HG02642 (cell line): ENCODE data around the gene CNTN4.

Experiments
- ATAC-seq: cut with Tn5 transposase; IDR thresholded peaks from one replicate; pipeline ENCODE4 v1.9.1; 2021; ENCODE audit warnings: mild to moderate bottlenecking; ENCODE audit not compliant: unreplicated experiment, poor library complexity

Gene CNTN4

DNA sequence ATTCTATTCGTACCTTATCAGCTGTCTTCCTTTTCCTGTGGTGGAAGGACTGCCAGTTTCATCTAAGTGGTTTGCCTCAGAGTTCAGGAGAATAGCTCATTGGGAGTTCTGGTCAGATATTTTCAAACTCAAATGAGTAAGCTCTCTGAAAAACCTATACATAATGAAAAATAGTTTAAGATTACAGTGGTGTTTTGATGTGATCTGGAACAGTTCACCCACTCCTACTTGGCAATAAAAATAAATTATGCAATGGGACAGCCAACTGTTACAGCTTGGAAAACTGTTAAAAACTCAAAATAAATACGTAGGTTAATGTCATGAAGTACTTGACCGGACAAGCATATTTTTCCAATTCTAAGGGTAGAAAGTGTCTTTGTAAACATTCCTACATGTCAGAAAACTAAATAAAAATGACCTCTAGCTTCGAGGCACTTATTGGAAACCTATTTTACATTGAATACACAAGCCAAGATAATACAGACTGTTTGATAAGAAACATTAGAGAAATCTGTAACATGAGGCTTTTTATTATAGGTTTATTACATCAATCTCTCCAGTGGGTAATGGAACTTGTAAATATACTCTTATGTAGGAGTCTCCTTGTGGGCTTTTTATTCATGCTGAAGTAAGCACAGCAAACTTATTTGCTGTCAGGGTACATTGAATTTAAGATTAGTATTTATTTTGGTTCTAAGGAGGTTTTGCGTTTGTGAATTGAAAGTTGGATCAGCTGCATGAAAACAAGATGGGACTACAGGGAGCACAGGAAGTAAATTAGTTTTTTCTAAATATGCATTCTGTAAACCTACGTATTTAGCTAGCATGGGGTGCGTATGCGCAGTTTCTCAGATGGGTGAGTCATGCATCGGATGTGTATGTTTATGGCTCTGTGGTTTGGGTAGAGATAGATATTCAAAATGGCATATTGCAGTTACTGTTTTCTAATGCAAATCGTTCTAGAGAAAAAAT, 558.4 kb downstream of the CNTN4 start:
- ATAC-seq, result no peak

DNA sequence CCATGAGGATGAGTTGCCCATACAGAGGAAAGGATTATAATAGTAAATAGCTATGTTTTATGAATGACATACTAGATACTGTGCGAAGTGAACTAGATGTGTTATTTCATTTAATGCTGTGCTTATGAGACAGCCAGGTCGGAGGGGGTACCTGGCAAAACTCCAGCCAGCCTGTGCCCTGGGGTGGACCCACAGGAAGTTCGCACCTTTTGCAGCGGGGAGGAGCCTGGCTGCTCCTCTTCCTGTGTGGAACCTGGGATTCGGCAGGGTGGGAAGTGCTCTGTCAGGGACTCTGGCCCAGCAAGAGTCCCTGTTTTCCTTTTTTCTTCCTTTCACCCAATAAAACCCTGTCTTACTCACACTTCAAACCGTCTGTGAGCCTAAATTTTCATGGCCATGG, 559.3 kb downstream of the CNTN4 start:
- ATAC-seq, result no peak

- ATAC-seq, result no peak
These were observed 561.2 kb downstream of the CNTN4 start for GRCh38 chr3:2659896-2660295.

DNA sequence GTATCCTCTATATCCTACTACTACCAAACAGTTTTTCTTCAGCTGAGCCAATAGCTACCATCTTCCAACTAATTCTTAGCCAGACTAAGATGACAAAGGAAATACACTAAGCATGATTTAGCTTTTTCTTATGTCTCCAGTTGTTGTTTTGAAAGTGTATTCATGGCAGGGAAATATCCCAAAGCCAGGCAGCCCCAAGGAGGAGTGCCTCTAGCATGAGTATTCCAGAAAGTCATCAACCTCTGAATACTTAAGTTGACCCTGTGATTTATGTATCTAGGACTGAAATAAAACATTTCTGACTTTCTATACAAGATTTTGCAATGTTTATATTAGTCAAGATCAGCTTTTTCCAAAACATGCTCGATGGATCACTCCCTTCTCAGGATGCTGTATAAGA, 562.4 kb downstream of the CNTN4 start:
- no peak for ATAC-seq

DNA sequence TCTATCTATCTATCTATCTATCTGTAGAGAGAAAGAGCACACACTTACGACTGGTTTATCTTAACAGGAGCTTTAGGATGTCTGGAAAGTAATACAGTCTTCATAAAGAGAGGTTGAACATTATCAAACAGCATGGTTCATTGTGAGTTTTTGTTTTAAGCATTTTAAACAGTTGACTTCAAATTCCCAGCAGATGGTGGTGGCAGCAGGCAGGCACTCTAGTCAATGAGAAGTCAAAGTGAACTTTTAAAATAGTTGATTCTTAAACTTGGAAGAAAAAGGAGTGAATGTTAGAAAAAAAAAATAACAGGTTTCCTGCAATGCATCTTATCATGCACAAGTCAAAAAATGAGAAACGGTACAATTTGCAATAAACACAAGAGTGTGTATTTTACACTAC, 578.8 kb downstream of the CNTN4 start:
- no peak for ATAC-seq

DNA sequence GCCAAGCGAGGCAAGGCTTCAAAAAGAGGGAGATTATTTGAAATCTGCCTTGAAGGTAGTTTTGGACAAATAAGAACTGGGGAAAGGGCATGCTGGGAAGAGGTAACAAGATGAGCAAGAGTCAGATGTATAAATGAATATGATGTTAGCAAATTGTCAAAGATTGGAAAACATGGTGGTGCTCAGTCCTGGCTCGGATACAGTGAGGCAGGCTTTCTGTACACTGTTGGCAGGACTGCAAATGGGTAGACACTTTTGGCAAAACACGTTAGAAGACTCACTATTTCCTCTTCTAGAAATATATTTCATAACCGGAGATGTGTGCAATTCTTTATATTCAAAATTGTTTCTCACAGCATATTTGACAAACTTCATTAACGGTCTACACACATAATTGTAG, 581.6 kb downstream of the CNTN4 start:
- ATAC-seq, result no peak

GRCh38 chr3:2684046-2684445, 585.4 kb downstream of the CNTN4 start:
- ATAC-seq, result no peak

DNA sequence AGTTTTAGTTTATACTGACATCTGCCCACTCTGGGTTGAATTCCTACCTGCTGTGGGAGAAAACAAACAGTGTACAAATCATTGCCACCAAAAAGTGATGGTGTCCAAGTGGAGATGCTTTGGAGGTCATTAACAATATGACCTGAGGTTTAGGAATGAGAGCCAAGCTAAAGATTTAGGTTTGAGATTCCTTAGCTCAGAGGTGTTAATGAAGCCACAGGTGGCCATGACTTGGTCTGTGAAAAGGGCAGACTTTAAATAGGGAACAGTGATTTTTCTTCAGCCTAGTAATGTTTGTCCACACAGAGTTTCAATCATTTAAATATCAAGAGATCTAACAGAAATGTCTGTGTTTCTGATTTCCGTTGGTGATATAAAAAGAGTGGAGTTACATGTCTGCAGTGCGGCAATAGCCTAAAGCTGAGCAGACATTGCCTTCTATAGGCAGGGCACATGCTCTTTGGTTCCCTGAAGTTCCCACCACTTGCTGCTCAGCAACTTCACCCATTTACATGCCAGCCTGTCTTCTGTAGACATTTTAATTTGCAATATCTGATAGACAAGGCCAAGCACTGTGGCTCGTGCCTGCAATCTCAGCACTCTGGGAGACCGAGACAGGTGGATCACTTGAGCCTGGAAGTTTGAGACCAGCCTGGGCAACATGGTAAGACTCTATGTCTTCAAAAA, 588.3 kb downstream of the CNTN4 start:
- no peak for ATAC-seq

GRCh38 chr3:2697589-2697988, 598.9 kb downstream of the CNTN4 start:
- ATAC-seq, result no peak

DNA sequence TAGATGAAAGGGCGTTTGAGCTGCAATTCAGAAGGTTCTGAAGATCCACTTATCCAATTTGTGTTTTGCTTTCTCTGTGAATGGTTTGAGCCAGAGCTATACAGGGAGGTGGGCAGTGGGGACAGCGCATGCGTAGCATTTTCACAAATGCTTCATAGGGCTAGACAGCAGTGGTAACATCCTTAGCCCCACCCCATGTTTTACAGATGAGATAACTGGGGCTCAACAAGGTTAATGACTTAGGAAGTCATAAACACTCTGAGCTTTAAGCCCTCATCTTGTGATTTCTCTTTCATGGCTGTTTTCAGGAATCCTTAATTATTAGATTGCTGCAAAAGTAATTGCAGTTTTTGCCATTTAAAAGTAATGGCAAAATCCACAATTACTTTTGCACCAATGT, 602.8 kb downstream of the CNTN4 start:
- ATAC-seq, result no peak

- no peak for ATAC-seq
These were observed 607.6 kb downstream of the CNTN4 start for GRCh38 chr3:2706144-2706835.

- no peak for ATAC-seq
These were observed 608.2 kb downstream of the CNTN4 start for GRCh38 chr3:2706836-2707210.

GRCh38 chr3:2711081-2711480, 612.4 kb downstream of the CNTN4 start:
- ATAC-seq, result no peak

DNA sequence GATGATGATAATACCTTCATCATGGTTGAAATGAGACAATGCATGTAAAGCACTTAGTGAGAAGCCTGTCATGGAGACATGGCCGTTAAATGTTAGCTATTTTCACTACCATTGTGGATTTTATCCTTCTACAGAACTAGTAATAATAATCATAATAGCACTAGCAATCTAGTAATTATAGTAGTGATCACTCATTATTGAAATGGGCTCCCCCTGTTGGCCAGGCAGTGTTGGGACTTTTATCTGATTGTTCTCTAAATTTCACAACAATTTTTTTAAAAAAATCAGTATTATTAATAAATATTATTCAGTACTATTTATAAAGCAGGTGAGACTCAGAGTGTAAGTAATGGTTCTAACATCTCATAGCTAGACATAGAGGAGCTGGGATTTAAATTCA, 615.3 kb downstream of the CNTN4 start:
- ATAC-seq, result no peak

DNA sequence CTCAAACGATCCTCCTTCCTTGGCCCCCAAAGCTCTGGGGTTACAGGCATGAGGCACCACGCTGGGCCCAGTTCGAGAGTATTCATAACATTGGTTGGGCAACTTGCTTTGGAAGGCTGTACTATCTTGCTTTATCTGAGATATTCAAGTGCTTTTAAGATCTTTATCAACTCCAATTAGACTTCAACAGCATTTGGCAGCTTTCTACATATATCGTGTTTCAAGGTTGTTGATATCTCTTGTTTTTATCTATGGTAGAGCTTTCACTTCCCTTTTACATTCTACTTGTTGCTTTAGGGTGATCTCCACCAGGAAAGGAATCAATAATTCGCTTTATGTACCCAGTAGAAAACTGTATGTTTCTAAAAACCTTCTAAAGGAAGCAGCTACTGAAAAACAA, 616.2 kb downstream of the CNTN4 start:
- no peak for ATAC-seq

DNA sequence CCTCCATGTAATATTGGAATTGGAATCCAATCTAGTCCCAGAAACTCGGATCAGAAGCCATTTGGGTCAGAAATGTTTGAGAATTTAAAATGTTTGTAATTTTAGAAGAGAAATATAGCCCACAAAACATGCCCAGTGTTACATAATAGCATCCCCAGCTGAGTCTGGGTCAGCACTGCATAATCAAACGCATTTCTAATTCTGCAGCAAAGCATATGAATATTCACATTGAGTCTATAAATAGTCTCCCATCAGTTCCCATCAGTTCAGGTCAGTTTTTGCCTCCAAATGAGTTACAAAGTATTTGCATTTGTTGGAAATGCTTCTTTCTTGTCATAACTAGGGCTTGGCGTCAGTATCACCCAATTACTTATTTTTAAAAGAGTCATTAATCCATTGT, 628.4 kb downstream of the CNTN4 start:
- ATAC-seq, result no peak

DNA sequence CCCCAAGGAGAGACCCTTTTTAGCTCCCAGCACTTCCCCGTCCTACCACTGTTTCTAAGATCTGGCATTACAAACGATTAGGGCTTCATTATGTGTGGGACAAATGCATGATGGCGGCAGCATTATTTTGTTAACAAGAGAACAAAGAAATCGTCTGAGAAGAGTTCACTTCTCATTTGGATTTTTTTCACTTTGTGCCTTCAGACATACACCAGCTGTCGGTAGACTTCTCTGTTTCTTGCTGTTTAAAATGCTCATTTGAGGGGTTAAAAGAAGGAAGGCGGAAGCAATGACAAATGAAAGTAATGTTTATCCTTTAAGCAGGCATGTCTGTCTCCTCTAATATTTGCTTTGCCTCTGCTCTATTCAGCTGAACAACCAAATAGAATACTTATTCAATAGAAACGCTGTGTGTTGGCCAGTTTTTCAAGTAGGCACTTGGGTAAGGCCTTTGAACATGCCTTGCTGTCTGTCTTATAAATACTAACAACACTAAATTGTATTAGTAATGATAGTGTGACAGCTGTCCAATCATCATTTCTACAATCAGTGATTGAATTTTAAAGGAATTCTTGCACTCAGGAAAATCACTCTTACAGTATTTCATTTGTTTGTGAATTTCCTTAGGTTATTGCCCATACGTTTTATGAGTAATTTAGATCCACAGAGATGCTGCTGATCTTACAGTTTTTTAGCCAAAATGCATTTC, 629.1 kb downstream of the CNTN4 start:
- no peak for ATAC-seq

DNA sequence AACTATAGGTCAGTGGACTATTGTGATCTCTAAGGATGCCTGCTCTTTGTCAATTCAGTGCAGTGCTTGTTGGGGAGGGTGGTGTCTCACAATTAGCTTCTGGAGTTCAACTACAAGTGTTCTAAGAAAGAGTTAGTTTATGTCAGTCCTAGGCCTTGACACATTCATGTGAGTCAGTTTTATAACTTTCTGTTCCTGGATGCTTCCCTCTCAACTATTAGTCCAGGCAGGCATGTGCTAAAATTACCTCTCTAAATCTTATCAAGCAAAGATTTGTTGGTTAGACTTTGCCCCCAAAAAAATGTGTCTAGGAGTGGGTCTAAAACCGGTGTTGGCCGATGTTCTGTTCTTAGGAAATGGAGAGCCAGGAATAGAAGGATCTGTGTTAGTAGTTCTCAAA, 633.2 kb downstream of the CNTN4 start:
- ATAC-seq, result no peak

DNA sequence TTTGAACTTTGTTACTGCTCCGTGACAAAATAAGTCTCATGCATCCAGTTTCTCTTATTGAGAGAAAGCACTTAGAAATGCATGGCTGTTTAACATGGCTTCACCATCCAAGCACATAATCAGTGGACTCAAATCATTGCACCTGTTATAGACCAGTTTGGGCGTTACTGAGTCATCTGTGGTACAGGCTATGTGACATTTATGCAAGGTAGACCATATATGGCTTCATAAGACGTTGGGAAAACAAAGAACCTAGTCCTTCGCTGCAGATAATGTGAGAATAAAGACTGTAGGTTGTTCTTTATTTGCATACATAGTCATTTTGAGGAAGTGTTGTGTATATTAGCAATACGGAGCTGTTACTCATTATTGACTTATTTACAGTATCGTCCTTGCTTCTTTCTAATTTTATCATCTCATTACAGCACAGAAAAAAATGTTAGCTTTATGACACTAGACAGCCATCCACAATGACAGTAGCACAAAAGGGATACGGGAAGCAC, 636.8 kb downstream of the CNTN4 start:
- ATAC-seq, result no peak

- no peak for ATAC-seq
These were observed 642.9 kb downstream of the CNTN4 start for GRCh38 chr3:2741516-2741915.
